Measurements from ENCODE around the gene EXT2. TPM values are rescaled to one million over a fixed set of nuclear protein-coding genes. Genes with fewer than 3 reads are reported as not detected.

EXT2 gene
- total and polyA plus RNA-seq, 11 donors = 12.6 to 41.9 (median 31.9) TPM

DNA sequence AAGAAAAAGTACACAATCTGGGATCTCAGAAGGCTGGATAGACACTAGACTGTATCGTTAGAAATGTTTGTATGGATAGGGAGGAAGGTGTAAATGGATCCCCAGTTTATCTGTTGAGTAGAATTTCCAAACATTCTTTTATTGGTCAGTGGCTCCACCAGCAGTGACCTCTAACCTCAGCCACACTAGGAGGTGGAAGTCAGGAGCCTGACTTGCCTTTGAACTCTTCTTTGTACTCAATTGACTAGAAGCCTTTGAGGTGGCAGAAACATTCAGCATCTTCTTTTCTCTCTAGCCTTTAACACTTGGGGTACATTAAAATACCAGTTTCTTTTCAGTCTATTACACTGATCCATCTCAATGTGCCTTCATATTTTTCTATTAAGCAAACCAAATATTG lies 39.1 kb downstream of the EXT2 start:
- intact Hi-C loops (cut with DNase I) = loop anchor here in 8 of 10 donors (2.0 to 10.0 kb wide), 7 partner anchors 100 to 404 kb away; no protein-coding TSS in a partner anchor
- no peak for ATAC-seq
- Histone ChIP-seq H3K36me3 (peaks cover 0 to 52% (median 28%) of the 10 kb centered on the region in 9 donors), H3K4me3 (no peak overlapping the region), H3K4me1 (peaks cover 0 to 19% (median 4%) of the 10 kb centered on the region in 12 donors), H3K27me3 (no peaks in the 10 kb centered on the region), H3K9me3 (no peaks in the 10 kb centered on the region), H3K27ac (no peak overlapping the region)
- DNase-seq = no peak
- 88 to 90% (median 90%) methylated on average over 1 of the region's 1 CpG for WGBS, 4 donors
- TF ChIP-seq POLR2A (IDR thresholded peaks at IDR 0.05) (no peak), CTCF (IDR thresholded peaks at IDR 0.05) (no peak)

DNA sequence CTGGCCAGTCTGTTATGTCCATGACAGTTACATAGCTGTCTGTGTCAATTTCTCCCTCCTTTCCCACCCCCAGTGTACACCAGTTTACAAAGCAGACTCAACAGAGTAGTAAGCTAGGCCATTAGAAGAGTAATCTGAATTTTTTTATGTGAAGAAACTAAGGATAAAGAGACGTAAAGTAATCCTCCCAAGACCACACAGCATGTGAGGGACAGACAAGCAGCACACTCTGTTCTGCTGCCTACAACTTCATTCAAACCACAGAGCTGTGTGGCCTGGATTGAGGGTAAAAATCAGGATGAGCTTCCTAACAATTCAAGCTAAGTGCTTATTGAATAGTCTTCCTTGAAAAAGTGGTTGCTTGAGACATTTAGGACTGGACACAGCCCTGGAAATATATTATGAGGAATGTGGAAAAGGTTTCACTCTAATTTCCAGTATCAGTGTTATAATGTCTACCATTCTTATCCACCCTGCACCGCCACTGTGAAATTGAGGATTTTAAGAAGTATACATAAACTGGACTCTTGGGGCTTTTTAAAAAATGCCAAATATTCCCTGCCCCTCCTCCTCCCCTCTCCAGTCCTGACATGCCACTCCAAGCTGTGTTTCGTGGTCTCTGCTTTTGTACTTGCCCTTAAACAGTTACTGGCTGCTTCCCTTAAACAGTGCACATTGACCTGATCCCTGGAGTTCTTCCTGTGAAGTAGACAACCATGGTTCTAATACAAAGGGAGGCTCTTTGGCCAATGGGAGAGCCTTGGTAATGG lies 40.9 kb downstream of the EXT2 start:
- 73 to 90% (median 86%) methylated on average over 3 of the region's 3 CpGs for WGBS, 4 donors
- no peak for ATAC-seq
- Histone ChIP-seq H3K36me3 (peaks cover 0 to 35% (median 17%) of the 10 kb centered on the region in 9 donors), H3K27me3 (no peaks in the 10 kb centered on the region), H3K4me3 (no peak overlapping the region), H3K27ac (no peak overlapping the region), H3K9me3 (no peaks in the 10 kb centered on the region), H3K4me1 (peaks cover 3 to 36% (median 18%) of the 10 kb centered on the region in 12 donors)
- intact Hi-C loops (cut with DNase I) = loop anchor here in 6 of 10 donors (2.0 to 10.0 kb wide), 4 partner anchors 98 to 398 kb away; no protein-coding TSS in a partner anchor
- DNase-seq = no peak
- TF ChIP-seq POLR2A (IDR thresholded peaks at IDR 0.05) (no peak), CTCF (IDR thresholded peaks at IDR 0.05) (no peak)

GRCh38 chr11:44137057-44137456 lies 41.6 kb downstream of the EXT2 start:
- H3K4me1 ChIP-seq = peaks cover 3 to 40% (median 20%) of the 10 kb centered on the region in 12 donors
- H3K36me3 ChIP-seq = peaks cover 0 to 29% (median 17%) of the 10 kb centered on the region in 9 donors
- DNase-seq (no peak), ATAC-seq (no peak)
- WGBS, 4 donors = 86 to 96% (median 89%) methylated on average over 1 of the region's 1 CpG
- no peaks in the 10 kb centered on the region for H3K9me3 ChIP-seq
- no peak for TF ChIP-seq POLR2A (IDR thresholded peaks at IDR 0.05)
- no peak for TF ChIP-seq CTCF (IDR thresholded peaks at IDR 0.05)
- intact Hi-C loops (cut with DNase I) = loop anchor here in 6 of 10 donors (2.0 to 10.0 kb wide), 4 partner anchors 98 to 398 kb away; no protein-coding TSS in a partner anchor
- no peak overlapping the region for H3K4me3 ChIP-seq
- no peaks in the 10 kb centered on the region for H3K27me3 ChIP-seq
- H3K27ac ChIP-seq = no peak overlapping the region

DNA sequence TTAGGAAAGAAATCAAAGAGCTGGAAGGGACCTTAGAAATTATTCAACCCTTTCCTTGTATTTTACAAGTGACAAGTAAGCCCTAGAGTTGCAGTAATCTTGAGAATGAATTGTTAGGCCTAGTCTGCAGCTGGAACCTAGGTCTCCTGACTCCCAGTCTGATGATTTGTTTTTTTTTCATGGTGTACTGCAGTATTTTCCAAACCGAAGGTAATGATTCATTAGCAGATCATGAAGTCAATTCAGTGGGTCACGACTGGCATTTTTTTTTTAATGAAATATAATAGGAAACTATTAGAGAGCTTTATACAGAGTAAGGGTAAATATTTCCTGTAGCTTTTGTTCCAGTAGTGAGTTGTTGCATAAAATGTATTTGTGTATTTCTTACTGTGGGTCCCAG lies 42.8 kb downstream of the EXT2 start:
- intact Hi-C loops (cut with DNase I) = loop anchor here in 6 of 10 donors (10.0 kb wide), 3 partner anchors 97 to 147 kb away; no protein-coding TSS in a partner anchor
- Histone ChIP-seq H3K4me1 (peaks cover 3 to 51% (median 25%) of the 10 kb centered on the region in 12 donors), H3K36me3 (peaks cover 0 to 27% (median 11%) of the 10 kb centered on the region in 9 donors), H3K9me3 (no peaks in the 10 kb centered on the region), H3K27me3 (no peaks in the 10 kb centered on the region), H3K4me3 (no peak overlapping the region), H3K27ac (peak overlapping the region in 1 of 12 donors; percentile 21)
- DNase-seq (no peak), ATAC-seq (no peak)
- 72 to 84% (median 79%) methylated on average over 2 of the region's 2 CpGs for WGBS, 4 donors
- no peak for TF ChIP-seq CTCF (IDR thresholded peaks at IDR 0.05)
- no peak for TF ChIP-seq POLR2A (IDR thresholded peaks at IDR 0.05)
